Ishikawa (cell line): ENCODE results near the gene LDB3.

Experiments used
- CEBPB ChIP-seq: IDR thresholded peaks from 2 replicates; pipeline ENCODE4 v1.6.1; 2012
- CREB1 ChIP-seq: IDR thresholded peaks from 2 replicates; pipeline ENCODE4 v1.6.1; 2012; ENCODE audit warnings: low read depth
- EGR1 ChIP-seq: IDR thresholded peaks from 2 replicates; pipeline ENCODE4 v1.6.1; 2012
- EP300 ChIP-seq: IDR thresholded peaks from 2 replicates; pipeline ENCODE4 v1.6.1; 2012; ENCODE audit warnings: borderline replicate concordance
- FOXM1 ChIP-seq: IDR thresholded peaks from 2 replicates; pipeline ENCODE4 v1.6.1; 2012; ENCODE audit warnings: low read depth, borderline replicate concordance
- NFIC ChIP-seq: IDR thresholded peaks from 2 replicates; pipeline ENCODE4 v1.6.1; 2012
- RAD21 ChIP-seq: IDR thresholded peaks from 2 replicates; pipeline ENCODE4 v1.6.1; 2012; ENCODE audit warnings: low read depth
- REST ChIP-seq: IDR thresholded peaks from 2 replicates; pipeline ENCODE4 v1.6.1; 2012; ENCODE audit warnings: low read depth, mild to moderate bottlenecking
- TAF1 ChIP-seq: IDR thresholded peaks from 2 replicates; pipeline ENCODE4 v1.6.1; 2012; ENCODE audit warnings: low read depth, mild to moderate bottlenecking
- TCF12 ChIP-seq: IDR thresholded peaks from 2 replicates; pipeline ENCODE4 v1.6.1; 2012; ENCODE audit warnings: low read depth
- TEAD4 ChIP-seq: IDR thresholded peaks from 2 replicates; pipeline ENCODE4 v1.6.1; 2012
- USF1 ChIP-seq: IDR thresholded peaks from 2 replicates; pipeline ENCODE4 v1.6.1; 2012
- YY1 ChIP-seq: IDR thresholded peaks from 2 replicates; pipeline ENCODE4 v1.6.1; 2012; ENCODE audit warnings: low read depth
- ZBTB7A ChIP-seq: IDR thresholded peaks from 2 replicates; pipeline ENCODE4 v1.6.1; 2012; ENCODE audit warnings: low read depth
- TF ChIP-seq, protein P1 (sequence below): IDR thresholded peaks from 2 replicates; pipeline ENCODE4 v1.6.1; 2012

The LDB3 gene

DNA sequence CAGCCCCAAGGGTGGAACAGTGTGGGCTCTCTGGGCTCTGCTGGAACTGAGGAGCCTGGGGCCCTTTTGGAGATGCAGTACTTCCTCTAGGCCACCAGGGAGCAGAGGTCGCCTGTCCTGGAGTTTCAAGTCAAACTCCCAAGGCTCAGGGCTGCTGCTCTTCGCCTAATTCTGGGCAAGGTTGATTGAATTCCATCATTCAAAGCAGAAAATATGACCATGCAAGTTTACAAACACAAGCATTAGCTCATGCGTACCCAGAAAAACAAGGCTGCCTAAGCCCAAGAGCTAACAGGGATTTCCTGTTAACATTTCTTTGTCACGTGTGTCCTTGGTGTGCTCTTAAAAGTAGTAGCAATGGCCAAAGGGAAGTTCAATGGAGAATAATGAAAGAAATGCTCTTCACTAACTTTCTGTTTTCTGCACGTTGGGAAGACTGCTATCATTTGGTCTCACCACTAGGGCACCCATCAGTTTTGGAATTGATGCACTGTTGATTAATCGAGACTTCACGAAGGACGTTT is 20.1 kb downstream of the LDB3 start:
- TF ChIP-seq TAF1 = no peak
- TF ChIP-seq RAD21 = peak; percentile 99

GRCh38 chr10:86689146-86689545 is 20.8 kb downstream of the LDB3 start:
- no peak for TF ChIP-seq TCF12
- TF ChIP-seq USF1 = no peak
- TF ChIP-seq, protein P1, sequence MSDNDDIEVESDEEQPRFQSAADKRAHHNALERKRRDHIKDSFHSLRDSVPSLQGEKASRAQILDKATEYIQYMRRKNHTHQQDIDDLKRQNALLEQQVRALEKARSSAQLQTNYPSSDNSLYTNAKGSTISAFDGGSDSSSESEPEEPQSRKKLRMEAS = no peak
- TF ChIP-seq FOXM1 = no peak
- no peak for TF ChIP-seq YY1
- no peak for TF ChIP-seq EGR1
- no peak for TF ChIP-seq CEBPB
- TF ChIP-seq REST = no peak
- TF ChIP-seq EP300 = no peak
- no peak for TF ChIP-seq NFIC
- TF ChIP-seq TEAD4 = no peak

GRCh38 chr10:86690231-86690630 is 21.9 kb downstream of the LDB3 start:
- TF ChIP-seq FOXM1 (no peak), RAD21 (no peak), TCF12 (no peak), EGR1 (no peak), EP300 (no peak), NFIC (no peak), TAF1 (no peak), REST (no peak), CEBPB (no peak), USF1 (no peak), CREB1 (no peak), YY1 (no peak), TEAD4 (no peak), ZBTB7A (no peak)
- TF ChIP-seq, protein P1 = no peak

- TF ChIP-seq NFIC = peak; percentile 62
- no peak for TF ChIP-seq REST
Measured at GRCh38 chr10:86690657-86691084, 22.4 kb downstream of the LDB3 start.

- TF ChIP-seq CREB1 = no peak
- TF ChIP-seq EGR1 = no peak
- no peak for TF ChIP-seq CEBPB
- no peak for TF ChIP-seq USF1
- no peak for TF ChIP-seq FOXM1
- no peak for TF ChIP-seq TEAD4
- TF ChIP-seq YY1 = no peak
- no peak for TF ChIP-seq NFIC
- no peak for TF ChIP-seq REST
- TF ChIP-seq TCF12 = no peak
- TF ChIP-seq RAD21 = no peak
- no peak for TF ChIP-seq ZBTB7A
- no peak for TF ChIP-seq TAF1
- TF ChIP-seq EP300 = no peak
- TF ChIP-seq, protein P1 = no peak
Measured at GRCh38 chr10:86691333-86692022, 23.2 kb downstream of the LDB3 start.
